GM12891 (cell line): Measurements from ENCODE around the gene RND2.

ENCODE experiments used
- DNase-seq: peaks from one replicate; pipeline ENCODE4 v3.0.0; 2011; ENCODE audit warnings: low spot score; ENCODE audit not compliant: insufficient read length
- FAIRE-seq: peaks from 2 replicates; lab custom pipeline; 2011; peaks lifted over from hg19 to GRCh38; lab: Jason Lieb, UNC
- PAX5 ChIP-seq: IDR thresholded peaks from 2 replicates; pipeline ENCODE4 v1.6.1; 2011; ENCODE audit warnings: low read length, moderate library complexity, mild to moderate bottlenecking; ENCODE audit not compliant: insufficient read depth, severe bottlenecking
- POLR2A ChIP-seq: IDR thresholded peaks from 2 replicates; pipeline ENCODE4 v1.6.1; 2011; ENCODE audit warnings: low read depth, low read length, control low read depth
- POLR2AphosphoS5 ChIP-seq: IDR thresholded peaks from 2 replicates; pipeline ENCODE4 v1.6.1; 2011; ENCODE audit warnings: low read depth, low read length, control low read depth
- POU2F2 ChIP-seq: IDR thresholded peaks from 2 replicates; pipeline ENCODE4 v1.6.1; 2011; ENCODE audit warnings: low read depth, mild to moderate bottlenecking, control low read depth, low read length, moderate library complexity
- SPI1 ChIP-seq: IDR thresholded peaks from 2 replicates; pipeline ENCODE4 v1.6.1; 2011; ENCODE audit warnings: low read depth, low read length, control low read depth
- TAF1 ChIP-seq: IDR thresholded peaks from 2 replicates; pipeline ENCODE4 v1.6.1; 2011; ENCODE audit warnings: low read depth, low read length, control low read depth

Gene RND2

GRCh38 chr17:43003542-43004172 is 21.4 kb upstream of the RND2 start:
- no peak for DNase-seq
- FAIRE-seq: no peak
- TF ChIP-seq POU2F2 (peak; percentile 68; the same call in 1 of the 2 replicates), POLR2A (peak; percentile 86), PAX5 (no peak), SPI1 (no peak), TAF1 (no peak), POLR2AphosphoS5 (peak; percentile 80)

- FAIRE-seq (peak; percentile 77), DNase-seq (peak; percentile 74)
- TF ChIP-seq TAF1 (peak; percentile 73; the same call in 1 of the 2 replicates), POLR2A (peak; percentile 75), PAX5 (no peak), SPI1 (peak; percentile 41), POU2F2 (peak; percentile 14; the same call in 1 of the 2 replicates), POLR2AphosphoS5 (peak; percentile 74)
Observed at GRCh38 chr17:43006639-43007551, 18.1 kb upstream of the RND2 start, which contains the start of gene IFI35. TSS of gene IFI35 (plus strand) at chr17:43006784. CDS start at chr17:43006948, 164 bp downstream.

GRCh38 chr17:43010667-43011308 is 14.2 kb upstream of the RND2 start:
- no peak for FAIRE-seq
- TF ChIP-seq PAX5 (no peak), SPI1 (no peak), POU2F2 (no peak), TAF1 (no peak), POLR2AphosphoS5 (no peak), POLR2A (no peak)
- no peak for DNase-seq

GRCh38 chr17:43011728-43012472 is 13.1 kb upstream of the RND2 start:
- TF ChIP-seq SPI1 (no peak), POU2F2 (no peak), POLR2A (no peak), POLR2AphosphoS5 (no peak), TAF1 (no peak), PAX5 (no peak)
- no peak for DNase-seq
- FAIRE-seq: no peak

- DNase-seq: no peak
- TF ChIP-seq SPI1 (no peak), TAF1 (no peak), POLR2AphosphoS5 (no peak), POLR2A (no peak), POU2F2 (no peak), PAX5 (no peak)
- no peak for FAIRE-seq
Observed at GRCh38 chr17:43013296-43013695, 11.7 kb upstream of the RND2 start.

GRCh38 chr17:43014020-43014648 is 10.9 kb upstream of the RND2 start:
- no peak for FAIRE-seq

GRCh38 chr17:43014649-43015542 is 10.1 kb upstream of the RND2 start:
- TF ChIP-seq PAX5 (no peak), TAF1 (no peak), POU2F2 (no peak), POLR2A (no peak; the same call in 1 of the 2 replicates), SPI1 (no peak), POLR2AphosphoS5 (no peak)
- FAIRE-seq: no peak
- DNase-seq: no peak

More at GRCh38 chr17:43014020-43014648, 10.9 kb upstream of the RND2 start:
- TF ChIP-seq POU2F2: no peak
- TF ChIP-seq TAF1: no peak
- no peak for TF ChIP-seq SPI1
- TF ChIP-seq POLR2A: no peak
- TF ChIP-seq POLR2AphosphoS5: no peak
- TF ChIP-seq PAX5: no peak
- no peak for DNase-seq

GRCh38 chr17:43015579-43015978 is 9.5 kb upstream of the RND2 start:
- FAIRE-seq (no peak), DNase-seq (no peak)
- TF ChIP-seq POLR2AphosphoS5 (no peak), PAX5 (no peak), POLR2A (no peak; the same call in 1 of the 2 replicates), SPI1 (no peak), POU2F2 (no peak), TAF1 (no peak)
